Omental fat pad (tissue), 4 donors: ENCODE measurements around the gene PLEKHA6. TPM values are rescaled to one million over a fixed set of nuclear protein-coding genes. Genes with fewer than 3 reads are reported as not detected.

Experiments
- ATAC-seq: fragments of 150-250 bp; one replicate; pipeline ENCODE4 v1.9.1; 2016; ENCODE audit warnings: mild to moderate bottlenecking, moderate library complexity; ENCODE audit not compliant: low FRiP score
- DNase-seq: peaks from one replicate; pipeline ENCODE4 v3.0.0-alpha.2; 2019; ENCODE audit warnings: low spot score
- CTCF ChIP-seq, 3 donors: fragments of 450-650 bp; IDR thresholded peaks; one replicate each; pipeline ENCODE4 v1.5.1; 2016 to 2017; ENCODE audit warnings: antibody characterized with exemption in 3 of 3, mild to moderate bottlenecking in 3 of 3, moderate library complexity in 2 of 3
- total RNA-seq, 4 donors: library from RNA; depleted of rRNA; stranded (reverse); fragments of >200 nt; gene quantifications; one replicate each; pipeline ENCODE4 v1.1.0, GENCODE V29; 2016

PLEKHA6 gene
- total RNA-seq, 4 donors from 2014 or later: 2.9 to 13.1 (median 7.5) TPM

GRCh38 chr1:204223129-204223860 lies 136.4 kb downstream of the PLEKHA6 start:
- no peak for DNase-seq
- ATAC-seq: no peak
- no peak for TF ChIP-seq CTCF (IDR thresholded peaks at IDR 0.05)

DNA sequence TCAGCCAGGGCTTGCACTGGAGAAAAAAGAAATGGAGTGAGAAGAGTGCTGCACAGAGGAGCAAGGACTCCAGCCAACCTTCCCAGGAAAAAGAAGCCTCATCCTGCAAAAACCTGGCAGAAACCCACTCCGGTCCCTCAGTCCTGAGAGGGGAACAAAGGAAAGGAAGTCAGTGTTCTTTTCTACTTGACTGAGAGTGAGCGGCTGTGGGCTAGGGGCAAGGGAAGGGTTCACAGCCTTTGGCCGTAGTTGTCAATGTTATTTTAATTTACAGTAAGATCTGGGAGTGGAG lies 137.0 kb downstream of the PLEKHA6 start:
- no peak for ATAC-seq
- DNase-seq: no peak

GRCh38 chr1:204222006-204222763 lies 137.5 kb downstream of the PLEKHA6 start:
- TF ChIP-seq CTCF (IDR thresholded peaks at IDR 0.05): no peak
- DNase-seq: no peak
- ATAC-seq: peak; percentile 20

More for the DNA sequence above, 137.0 kb downstream of the PLEKHA6 start:
- TF ChIP-seq CTCF (IDR thresholded peaks at IDR 0.05): no peak

- ATAC-seq (no peak), DNase-seq (no peak)
- TF ChIP-seq CTCF (IDR thresholded peaks at IDR 0.05): no peak
Observed at GRCh38 chr1:204221271-204221670, 138.5 kb downstream of the PLEKHA6 start.

- no peak for TF ChIP-seq CTCF (IDR thresholded peaks at IDR 0.05)
- DNase-seq (no peak), ATAC-seq (no peak)
Observed at GRCh38 chr1:204219971-204220616, 139.6 kb downstream of the PLEKHA6 start.

DNA sequence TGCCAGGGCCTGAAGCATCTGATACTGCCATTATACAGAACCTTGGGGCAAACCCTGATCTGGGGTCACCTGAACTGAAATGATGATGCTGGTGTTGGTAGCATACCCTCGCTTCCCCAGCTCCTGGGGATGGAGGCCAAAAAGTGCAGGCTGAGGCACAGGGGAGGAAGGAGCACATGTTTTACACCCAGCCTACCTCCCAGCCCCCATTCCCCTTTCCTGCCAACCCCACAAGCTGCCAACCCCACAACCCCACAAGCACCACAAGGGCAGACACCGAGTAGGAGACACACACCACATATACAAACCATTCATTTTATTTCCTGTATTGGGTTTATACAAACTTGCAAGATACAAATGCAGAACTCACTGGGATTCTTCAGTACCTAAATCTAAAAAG lies 141.2 kb downstream of the PLEKHA6 start:
- TF ChIP-seq CTCF (IDR thresholded peaks at IDR 0.05): no peak
- ATAC-seq: no peak
- no peak for DNase-seq
